DMS79 (cell line): ENCODE results near the gene SGSH.
"Not testable (repeated sequence)": the region's sequence is repeated elsewhere in the genome, so short reads cannot be mapped to it uniquely, and the experiment has no call there.

Experiments used
- DNase-seq: peaks from one replicate; lab custom pipeline; 2025; lab: John Stamatoyannopoulos, UW

Gene SGSH

DNA sequence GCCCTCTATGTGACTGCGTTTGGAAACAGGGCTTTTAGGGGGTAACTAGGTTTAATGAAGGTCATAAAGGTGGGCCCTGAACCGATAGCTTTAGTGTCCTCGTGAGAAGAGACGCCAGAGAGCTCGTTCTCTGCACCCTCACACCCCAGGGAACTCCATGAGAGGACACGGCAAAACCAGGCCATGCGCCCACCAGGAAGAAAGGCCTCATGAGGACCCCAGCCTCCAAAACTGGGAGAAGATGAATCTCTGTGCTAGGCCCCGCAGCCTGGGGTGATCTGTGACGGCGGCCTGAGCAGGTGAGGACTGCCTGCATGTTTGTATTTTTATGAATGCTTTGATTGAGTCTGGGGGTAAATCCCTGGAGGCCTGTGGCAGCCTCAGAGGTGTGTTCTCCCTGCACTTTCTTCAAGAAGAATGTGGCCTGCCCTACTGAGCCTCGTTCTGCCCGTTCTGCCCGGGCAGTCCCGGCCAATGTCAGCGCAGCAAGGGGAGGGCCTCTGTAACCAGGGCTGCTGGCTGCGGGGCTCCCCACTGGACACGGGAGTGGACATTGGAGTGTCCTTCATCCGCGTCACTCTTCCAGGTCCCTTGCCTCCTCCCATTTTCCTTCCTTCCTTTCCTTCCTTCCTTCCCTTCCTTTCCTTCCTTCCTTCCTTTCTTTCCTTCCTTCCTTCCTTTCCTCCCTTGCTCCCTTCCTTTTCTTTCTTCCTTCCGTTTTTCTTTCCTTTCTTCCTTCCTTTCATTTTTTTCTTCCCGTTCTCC lies 33.7 kb upstream of the SGSH start:
- no peak for DNase-seq

DNA sequence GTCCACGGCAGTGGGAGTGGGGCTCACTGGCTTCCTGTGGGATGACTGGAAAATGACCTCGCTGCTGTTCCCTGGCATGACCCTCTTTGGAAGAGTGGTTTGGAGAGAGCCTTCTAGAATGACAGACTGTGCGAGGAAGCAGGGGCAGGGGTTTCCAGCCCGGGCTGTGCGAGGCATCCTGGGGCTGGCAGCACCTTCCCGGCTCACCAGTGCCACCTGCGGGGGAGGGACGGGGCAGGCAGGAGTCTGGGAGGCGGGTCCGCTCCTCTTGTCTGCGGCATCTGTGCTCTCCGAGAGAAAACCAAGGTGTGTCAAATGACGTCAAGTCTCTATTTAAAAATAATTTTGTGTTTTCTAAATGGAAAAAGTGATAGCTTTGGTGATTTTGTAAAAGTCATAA lies 32.7 kb upstream of the SGSH start:
- DNase-seq: no peak

DNA sequence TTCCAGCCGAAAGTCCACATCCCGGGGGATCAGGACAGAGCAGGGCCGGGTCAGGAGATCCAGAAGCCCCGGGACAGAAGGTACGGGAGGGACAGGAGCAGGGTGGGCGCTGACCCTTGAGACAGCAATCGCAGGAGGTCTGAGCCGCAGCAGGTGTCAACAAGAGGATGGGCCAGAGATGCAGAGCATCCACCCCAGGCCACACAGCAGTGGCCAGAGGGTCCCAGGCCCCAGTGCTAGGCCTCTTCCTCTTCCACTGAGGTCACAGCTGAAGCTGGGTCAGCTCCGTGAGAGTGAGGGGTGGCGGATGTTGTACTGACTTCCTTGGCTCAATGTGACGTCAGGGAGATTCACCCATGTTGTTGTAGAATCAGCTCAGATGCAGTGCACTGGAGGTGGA lies 31.8 kb upstream of the SGSH start:
- no peak for DNase-seq

DNA sequence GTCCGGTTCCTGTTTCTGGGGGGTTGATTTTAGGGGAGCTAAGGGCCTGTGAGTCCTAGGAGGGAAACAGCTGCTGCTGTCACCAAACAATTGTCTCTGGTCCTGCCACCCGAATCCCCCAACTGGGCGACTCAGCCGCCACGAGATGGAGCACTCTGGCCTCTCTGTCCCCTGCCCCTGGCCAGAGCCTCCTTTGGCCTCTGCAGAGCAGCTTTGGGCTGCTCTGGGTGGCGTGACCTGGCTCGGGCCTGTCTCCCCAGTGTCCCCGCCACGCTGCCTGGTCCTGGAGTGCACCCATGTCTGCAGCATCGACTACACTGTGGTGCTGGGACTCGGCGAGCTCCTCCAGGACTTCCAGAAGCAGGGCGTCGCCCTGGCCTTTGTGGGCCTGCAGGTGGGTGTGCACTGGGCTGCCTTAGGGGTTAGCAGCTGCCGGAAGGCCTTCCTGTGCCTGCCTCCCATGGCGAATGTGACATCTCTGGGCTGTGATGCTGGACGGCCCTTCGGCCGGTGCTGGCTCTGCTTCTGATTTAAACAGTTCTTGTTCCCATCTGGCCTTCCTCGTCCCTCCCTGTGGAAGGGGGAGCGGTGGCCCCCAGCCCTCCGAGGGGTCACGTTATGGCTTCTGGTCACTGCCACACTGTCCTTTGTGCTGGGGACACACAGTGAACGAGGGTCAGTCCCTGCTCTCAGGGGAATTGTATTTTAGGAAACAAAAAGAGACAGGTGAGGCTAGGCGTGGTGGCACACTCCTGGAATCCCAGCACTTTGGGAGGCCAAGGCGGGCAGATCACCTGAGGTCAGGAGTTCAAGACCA lies 29.0 kb upstream of the SGSH start:
- DNase-seq: no peak

DNA sequence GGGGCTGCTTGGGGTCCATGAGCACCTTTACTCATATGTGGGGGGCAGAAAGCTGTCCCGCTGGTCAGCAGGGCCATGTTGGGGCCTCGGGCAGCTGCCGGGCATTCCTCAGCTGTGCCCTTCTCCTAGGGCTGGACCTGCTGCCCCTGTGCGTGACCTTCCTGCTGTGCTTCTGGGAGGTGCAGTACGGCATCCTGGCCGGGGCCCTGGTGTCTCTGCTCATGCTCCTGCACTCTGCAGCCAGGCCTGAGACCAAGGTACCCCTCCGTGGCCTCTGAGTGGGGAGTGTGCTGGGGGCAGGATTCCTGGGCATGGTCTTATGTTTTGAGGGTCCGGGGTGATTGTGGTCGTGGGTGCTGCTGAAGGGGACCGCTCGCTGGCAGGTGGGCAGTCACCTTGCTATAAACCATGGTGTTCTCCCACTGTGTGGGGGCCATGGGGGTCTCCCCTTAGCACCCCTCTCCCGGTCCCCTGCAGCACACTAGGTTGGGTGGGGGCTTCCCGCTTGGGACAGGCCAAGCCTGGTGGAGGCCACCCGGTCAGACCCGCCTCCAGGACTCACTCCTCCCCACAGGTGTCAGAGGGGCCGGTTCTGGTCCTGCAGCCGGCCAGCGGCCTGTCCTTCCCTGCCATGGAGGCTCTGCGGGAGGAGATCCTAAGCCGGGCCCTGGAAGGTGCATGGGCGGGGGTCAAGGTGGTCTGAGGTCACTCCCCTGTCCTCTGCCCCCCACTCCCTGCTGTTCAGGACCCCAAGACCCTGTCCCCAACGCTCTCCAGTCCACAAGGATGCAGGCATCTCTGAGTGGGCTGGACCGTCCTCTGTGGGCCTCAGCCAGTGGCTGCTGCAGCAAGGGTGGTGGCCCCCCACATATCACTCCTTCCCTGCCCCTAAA lies 28.1 kb upstream of the SGSH start:
- DNase-seq: no peak

DNA sequence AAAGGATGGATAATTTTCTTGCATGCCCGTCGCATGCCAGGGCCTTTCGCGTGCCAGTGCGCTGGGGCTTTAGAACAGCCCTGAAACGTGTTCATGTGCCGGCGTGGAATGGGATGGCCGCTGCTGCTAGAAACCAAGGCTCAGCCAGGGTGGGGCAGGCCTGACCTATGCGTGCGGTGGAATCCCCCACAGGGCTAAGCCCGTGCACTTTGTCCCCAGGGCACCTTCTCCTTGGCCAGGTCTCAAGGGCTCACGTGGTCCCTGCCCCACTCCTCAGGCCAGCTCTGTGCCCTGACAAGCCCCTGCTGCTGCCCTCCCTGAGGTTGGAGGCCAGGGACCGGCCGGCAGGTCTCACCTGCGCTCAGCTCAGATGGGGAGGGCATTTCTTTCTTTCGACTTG lies 27.4 kb upstream of the SGSH start:
- no peak for DNase-seq

DNA sequence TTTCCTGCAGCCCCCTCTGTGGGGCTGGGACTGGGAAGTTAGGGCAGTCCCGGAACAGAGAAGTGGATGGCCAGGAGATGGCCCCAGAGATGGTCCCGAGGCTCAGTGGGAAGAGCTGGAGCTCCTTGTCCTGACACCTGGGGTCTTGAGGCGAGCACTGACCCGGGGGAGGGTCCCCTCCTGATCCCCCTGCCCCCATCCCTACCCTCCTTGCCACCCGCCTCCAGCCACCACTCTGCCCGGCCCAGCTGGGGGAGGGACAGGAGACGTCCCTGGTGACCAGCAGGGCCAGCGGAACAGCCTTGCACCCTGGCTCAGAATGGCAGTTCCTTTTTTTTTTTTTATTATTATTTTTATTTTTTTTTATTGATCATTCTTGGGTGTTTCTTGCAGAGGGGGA lies 26.6 kb upstream of the SGSH start:
- no peak for DNase-seq

DNA sequence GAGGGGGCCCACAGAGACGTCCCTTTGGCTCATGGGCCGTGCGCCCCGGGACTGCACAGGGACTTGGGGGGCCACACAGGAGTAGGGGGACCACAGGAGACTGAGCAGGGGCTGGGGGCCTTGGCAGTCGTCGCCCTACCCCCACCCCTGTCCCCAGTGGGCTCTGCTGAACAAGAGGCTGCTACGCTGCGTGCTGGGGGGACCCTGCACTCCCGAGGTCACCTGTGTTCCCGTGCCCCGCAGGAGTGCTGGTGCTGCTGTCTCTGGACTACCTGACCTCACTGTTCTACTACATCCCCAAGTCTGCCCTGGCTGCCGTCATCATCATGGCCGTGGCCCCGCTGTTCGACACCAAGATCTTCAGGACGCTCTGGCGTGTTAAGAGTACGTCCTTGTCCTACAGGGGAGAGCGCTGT lies 26.1 kb upstream of the SGSH start:
- no peak for DNase-seq

DNA sequence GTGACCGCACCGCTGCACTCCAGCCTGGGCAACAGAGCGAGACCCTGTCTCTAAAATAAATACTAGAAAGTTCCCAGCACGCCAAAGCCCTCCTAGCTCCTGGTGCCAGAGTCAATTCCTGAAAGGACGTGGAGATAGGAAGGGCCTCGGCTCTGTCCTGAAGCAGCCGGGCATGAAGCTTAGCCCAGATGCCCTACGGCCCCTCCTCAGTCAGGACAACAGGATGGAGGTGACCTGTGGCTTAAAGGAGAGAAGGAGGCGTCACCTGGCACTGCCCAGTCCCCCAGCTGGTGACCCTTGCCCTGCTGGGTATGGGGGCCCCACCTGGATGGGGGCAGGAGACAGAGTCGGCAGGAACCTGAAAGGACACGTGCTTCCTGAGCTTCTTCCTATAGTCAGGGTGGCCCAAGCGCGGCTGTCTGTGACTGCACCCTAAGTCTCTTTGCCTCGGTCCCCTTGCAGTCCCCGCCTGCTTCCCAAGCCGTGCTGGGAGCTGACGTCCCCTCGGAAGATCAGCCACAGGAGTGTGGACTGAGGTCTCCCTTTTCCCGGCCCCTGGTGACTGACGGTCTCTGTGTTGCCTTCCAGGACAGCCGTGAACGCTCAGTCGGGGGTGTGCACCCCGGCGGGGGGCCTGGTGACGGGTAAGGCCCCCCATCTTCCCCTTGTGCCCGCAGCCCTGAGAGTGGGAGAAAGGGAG lies 25.6 kb upstream of the SGSH start:
- DNase-seq: no peak

DNA sequence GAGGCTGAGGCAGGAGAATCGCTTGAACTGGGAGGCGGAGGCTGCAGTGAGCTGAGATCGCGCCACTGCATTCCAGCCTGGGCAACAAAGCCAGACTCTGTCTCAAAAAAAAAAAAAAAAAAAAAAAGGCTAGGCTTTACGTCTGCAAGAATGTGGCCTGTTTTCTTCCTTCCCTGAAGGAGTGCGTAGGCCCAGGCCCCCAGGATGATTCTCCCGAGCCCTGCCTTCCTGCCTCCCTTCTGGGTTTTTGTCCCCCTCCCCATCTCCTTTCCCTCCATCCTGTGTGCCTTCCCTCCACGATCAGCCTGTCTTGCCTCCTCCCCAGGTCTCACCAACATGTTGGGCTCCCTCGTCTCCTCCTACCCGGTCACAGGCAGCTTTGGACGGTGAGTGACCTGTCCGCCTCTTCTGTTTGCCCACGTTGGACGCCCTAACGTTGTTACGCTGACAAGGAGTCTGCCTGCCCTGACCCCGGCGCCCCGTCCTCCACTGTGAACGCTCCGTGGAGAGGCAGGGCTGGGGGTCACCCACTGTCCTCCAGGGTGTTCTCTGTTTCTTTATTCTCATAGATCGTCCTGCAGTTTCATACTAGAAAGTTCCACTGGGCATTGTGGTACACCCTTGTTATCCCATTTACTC lies 24.9 kb upstream of the SGSH start:
- DNase-seq: no peak

DNA sequence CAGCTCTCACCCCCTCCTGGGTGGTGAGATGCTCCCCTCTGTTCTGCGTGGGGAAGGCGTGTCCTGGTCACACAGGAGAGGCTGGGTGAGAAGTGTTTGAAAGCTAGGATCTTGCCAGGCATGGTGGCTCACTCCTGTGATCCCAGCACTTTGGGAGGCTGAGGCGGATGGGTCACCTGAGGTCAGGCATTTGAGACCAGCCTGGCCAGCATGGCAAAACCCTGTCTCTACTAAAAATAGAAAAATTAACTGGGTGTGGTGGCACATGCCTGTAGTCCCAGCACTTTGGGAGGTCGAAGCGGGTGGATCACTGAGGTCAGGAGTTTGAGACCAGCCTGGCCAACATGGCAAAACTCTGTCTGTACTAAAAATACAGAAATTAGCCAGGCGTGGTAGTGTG lies 24.3 kb upstream of the SGSH start:
- not testable (repeated sequence) for DNase-seq

DNA sequence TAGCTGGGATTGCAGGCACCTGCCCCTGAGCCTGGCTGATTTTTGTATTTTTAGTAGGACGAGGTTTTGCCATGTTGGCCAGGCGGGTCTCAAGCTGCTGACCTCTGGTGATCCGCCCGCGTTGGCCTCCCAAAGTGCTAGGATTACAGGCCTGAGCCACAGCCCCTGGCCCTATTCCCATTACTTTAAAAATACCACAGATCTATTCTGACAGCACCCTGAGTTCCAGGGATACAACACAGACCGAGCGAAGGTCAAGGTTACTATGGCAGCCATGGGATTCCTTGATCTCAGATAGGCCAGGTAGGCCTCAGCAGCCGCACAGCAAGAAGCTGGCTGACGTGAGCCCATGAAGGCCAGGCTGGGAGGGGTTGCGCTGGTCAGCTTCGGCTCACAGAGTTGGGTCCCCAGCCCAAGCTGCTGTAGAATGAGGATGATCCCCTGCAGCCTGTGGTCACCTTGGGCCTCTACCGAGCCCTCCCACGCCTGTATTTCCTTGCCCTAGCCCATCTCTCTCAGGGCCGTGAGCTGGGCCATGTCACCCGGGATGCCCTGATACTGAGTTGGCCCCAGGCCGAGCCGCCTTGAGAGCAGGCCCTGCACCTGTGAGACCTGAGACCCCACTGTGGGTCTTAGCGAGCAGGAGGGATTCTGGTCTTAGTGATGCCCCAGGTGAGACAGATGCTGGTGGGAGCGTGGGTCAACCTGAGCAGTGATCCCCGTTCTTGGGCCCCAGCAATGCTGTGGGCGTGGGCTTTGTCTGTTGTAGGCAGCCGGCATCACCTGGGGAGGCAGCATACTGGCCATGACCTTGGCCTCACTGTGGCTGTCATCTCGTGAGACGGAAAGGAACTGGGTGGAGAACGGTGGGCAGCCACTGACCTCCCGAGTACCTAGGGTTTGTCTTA lies 23.6 kb upstream of the SGSH start:
- DNase-seq: no peak

DNA sequence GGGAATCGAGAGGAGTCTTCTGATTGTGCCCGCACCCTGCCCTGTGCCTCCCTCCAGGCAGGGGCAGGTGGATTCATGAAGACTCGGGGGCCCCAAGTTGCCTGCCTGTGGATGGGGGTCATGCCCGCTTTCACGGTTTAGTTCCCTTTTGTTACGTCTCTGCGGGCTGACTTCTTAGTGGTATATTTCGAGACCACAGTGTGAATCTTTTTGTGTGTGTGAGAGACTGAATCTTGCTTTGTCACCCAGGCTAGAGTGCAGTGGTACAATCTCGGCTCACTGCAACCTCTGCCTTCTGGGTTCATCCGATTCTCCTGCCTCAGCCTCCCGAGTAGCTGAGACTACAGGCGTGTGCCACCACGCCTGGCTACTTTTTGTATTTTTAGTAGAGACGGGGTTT lies 22.4 kb upstream of the SGSH start:
- no peak for DNase-seq

DNA sequence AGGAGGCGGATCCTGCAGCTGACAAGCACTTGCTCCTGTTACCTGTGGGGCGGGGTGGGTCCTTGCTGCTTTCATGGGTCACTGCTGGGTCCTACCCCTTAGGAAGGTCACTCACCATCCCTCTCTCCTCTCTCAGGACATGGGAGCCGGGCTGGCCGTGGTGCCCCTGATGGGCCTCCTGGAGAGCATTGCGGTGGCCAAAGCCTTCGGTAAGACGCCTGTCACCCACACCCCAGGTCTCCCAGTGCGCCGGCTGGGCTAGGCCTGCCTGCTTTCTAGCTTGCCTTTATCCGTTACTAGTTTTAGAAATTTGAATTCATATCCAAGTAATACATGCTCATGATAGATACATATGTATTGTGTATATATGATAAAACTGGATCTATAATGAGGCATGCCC lies 17.3 kb upstream of the SGSH start:
- DNase-seq: no peak

DNA sequence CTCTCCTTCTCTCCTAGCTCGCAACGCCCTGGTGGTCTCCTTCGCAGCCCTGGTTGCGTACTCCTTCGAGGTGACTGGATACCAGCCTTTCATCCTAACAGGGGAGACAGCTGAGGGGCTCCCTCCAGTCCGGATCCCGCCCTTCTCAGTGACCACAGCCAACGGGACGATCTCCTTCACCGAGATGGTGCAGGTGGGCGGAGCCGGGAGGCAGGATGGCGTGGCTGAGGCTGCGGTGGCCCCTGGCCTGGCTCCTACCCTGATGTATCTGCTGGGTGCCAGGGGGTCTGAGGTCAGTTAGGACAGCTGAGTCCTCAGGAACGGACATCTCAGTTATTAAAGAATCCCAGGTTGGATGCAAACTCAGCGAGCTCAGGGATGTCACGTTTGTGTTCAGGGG lies 16.8 kb upstream of the SGSH start:
- no peak for DNase-seq

DNA sequence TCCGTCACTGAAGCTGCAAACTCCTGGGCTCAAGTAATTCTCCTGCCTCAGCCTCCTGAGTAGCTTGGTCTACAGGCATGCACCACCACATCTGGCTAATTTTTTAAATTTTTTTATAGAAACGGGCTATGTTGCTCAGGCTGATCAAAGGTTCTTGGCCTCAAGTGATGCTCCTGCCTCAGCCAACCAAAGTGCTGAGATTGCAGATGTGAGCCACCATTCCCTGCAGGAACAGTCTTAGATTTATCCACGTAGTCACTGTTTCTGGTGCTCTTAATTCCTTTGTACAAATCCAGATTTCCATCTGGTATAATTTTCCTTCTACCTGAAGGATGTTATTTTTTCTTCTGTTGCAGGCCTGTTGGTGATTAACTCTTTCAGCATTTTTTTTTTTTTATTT lies 13.1 kb upstream of the SGSH start:
- no peak for DNase-seq

DNA sequence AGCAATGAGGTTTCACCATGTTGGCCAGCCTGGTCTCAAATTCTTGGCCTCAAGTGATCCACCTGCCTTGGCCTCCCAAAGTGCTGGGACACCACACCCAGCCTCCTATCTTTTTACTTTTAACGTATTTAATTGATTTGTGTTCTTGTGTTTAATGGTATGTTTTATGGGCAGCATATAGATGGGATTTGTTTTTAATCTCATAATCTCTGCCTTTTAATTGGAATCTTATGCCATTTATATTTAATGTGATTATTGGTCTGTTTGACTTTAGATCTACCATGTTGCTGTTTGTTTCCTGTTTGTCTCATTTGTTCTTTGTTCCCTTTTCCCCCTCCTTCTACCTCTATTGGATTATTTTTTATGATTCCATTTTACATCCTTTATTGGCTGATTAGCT lies 12.3 kb upstream of the SGSH start:
- DNase-seq: no peak

DNA sequence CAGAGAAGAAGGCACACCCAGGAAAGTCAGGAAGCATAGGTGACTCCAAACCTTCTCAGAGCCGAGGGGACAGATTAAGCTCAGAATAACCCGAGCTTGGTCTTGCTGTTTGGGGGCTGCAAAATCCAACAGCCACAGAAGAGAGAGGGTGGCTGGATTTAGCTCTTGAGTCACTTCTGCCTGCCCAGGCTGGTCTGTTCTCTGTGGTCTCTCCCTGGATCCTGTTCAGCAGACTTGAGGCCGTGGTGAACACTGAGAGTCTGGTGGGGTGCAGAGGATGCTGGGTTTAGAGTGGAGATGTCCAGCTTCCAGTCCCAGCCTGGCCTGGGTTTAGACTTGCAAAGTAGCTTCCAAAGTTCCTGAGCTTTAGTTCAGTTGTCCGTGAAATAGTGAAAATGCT lies 8.9 kb upstream of the SGSH start:
- no peak for DNase-seq

DNA sequence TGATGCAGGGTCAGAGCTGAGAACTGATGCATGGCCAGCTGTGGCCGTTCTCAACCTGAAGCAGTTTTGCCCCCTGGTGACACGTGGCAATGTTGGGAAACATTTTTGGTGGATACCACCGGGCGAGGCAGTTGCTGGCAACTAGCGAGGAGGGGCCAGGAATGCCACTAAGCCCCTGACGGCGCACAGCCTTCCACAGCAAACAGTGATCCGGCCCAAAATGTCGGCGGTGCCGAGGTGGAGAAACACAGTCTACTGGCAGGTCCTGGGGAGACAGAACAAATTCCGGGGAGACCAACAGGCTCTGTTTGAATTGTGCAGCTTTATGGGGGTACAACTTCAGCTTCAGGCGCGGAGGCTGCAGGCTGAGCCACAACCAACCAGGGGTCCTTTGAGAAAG lies 8.3 kb upstream of the SGSH start:
- no peak for DNase-seq

DNA sequence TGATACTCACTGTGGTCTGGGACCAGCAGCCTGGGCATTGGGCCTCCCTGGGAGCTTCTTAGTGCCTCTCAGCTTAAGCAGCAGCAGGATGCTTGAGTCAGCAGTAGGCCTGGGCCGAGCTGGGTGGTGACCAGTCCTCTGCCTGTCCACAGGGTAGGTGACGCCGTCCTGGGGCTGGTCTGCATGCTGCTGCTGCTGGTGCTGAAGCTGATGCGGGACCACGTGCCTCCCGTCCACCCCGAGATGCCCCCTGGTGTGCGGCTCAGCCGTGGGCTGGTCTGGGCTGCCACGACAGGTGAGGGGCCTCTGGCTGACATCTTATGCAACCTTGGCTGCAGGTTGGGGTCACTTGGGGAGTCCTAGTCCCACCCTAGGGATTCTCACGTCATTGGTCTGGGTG lies 7.5 kb upstream of the SGSH start:
- DNase-seq: no peak
